Stimulated activated CD8-positive, alpha-beta memory T cell treated with anti-CD3 and anti-CD28 coated beads, Interleukin-2, amount 100 ng/mL, for 48 hours (primary cell): ENCODE measurements around the gene ASB13.

Experiments
- DNase-seq, 2 donors: peaks; one replicate each; pipeline ENCODE4 v3.0.0-alpha.2; 2020; ENCODE audit warnings: low read depth in 2 of 2

ASB13 gene

GRCh38 chr10:5666008-5666840 is at the start of gene ASB13:
ASB13 (minus strand) TSS chr10:5666595; CDS start chr10:5666551, 44 bp downstream.
- peak; percentile 27 to 28 for DNase-seq

DNA sequence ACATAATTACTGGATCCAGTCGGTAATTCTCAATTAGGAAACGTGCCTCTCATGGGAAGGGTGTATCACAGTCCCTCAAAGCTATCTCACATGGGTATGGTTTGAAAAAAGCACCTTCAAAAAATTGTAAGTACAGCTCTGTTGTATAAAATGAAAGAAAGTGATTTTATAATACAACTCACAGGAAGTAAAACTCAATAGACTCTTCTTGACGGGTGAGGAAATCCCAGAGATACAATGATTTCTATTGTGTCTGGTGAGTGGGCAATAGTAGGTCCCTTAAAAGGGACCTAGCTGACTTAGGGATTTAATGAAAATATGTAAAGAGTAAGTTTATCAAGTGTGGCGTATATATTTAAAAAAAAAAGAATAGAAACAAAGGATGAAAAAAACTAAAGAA is 45.2 kb upstream of the ASB13 start:
- DNase-seq: no peak

DNA sequence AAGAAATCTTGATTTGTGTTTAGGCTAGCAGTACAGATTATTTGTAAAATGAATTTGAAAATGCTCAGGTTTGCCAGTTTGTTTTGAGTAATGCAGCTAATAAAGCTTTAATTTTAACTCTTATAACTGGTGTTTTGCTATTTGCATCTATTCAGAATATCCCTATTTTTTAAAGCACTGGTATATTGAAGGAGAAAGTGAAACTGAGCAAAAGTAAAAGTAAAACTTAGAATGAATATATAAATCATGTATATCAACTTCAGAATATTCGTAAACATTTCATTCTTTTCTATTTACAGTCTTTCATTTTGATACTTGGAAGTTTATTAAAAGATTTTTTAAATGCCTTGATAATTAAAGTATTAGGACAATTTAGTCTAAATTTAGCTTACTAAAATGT is 44.5 kb upstream of the ASB13 start:
- no peak for DNase-seq

- no peak for DNase-seq
Observed at GRCh38 chr10:5709865-5710264, 43.5 kb upstream of the ASB13 start.

GRCh38 chr10:5708356-5708755 is 42.0 kb upstream of the ASB13 start:
- DNase-seq: no peak

- DNase-seq: no peak
Observed at GRCh38 chr10:5698062-5698461, 31.7 kb upstream of the ASB13 start.

GRCh38 chr10:5697342-5697741 is 30.9 kb upstream of the ASB13 start:
- no peak for DNase-seq

GRCh38 chr10:5694573-5694972 is 28.2 kb upstream of the ASB13 start:
- DNase-seq: no peak

DNA sequence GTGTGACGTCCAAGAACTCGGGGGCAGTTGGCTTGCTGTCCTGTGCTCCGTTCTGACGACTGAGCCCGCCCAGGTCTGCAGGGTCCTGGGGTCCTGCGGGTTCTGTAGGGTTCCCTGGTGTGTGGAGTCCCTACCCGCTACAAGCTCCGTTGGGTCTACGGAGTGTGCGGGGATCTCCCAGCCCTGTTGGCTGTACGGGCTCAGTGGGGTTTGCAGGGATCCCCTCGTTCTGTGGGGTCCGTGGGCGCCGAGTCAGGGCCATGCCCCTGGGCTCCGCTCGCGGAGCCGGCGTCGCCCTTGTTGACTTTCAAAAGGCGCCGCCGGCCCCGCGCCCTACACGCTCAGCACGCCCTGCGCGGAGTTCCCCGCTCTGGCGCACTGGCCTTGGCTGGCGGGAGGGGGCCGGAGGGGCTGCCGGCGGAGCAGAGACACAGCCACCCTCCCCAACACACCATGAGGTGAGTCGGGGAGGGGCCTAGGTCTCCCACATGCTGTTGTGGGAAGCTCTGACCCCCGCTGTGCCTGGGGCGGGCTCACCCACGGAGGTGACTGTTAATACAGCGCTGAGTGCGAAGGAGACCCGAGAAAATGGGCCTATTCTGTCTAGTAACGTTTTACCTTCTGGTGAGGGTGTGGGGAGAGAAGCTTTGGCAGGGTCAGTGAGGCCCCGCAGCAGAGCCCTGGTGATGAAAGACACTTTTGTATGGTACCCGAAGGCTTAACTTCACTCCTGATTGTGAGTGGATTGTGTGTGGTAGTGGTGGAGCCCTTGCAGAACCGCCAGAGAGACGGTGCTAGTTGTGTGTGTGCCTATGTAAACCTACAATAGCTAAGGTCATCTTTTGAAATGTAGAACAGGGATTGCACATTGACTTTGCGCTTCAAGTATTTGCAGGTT is 26.3 kb upstream of the ASB13 start:
- peak; percentile 51 to 60 for DNase-seq

GRCh38 chr10:5691786-5692185 is 25.4 kb upstream of the ASB13 start:
- no peak for DNase-seq

- no peak for DNase-seq
Observed at GRCh38 chr10:5688587-5688986, 22.2 kb upstream of the ASB13 start.

GRCh38 chr10:5685764-5686240 is 19.4 kb upstream of the ASB13 start:
- DNase-seq: no peak

DNA sequence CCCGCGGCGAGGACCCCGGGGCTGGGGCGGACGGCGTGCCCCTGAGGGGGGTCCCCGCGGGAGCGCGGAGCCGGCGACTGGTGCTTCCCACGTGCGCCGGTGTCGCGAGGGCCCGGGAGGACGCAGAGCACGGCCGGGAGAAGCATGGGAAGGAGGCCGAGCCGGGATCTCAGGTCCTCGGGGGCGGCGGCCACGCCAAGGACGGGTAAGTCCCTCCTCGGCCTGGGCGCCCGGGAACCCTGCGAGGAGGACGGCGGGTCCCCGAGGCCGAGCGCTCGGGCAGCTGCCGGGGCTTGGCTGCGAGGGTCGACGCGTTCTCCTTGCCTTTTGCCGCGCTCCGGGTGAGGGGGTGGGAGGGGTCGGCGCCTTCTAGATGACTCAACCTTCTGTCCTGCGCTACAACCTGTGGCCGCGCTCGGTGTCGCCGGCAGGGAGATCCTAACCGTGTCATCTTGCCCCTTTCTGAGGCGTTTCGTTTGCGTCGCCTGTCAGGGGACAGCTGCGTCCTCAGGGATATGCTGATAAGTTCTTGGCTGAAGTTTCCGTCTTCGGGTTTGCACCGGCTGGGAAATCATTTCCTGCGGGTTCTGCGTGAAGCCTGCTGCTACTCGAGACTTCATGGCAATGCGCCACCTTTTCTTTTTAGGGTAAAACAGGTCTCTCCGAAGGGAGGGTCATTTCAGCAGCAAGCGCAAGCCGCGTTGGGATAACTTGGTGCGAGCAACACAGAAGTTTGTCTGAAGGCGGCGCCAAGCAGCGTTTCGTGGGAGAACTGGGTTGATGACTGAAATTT is 18.8 kb upstream of the ASB13 start:
- peak; percentile 58 to 63 for DNase-seq

DNA sequence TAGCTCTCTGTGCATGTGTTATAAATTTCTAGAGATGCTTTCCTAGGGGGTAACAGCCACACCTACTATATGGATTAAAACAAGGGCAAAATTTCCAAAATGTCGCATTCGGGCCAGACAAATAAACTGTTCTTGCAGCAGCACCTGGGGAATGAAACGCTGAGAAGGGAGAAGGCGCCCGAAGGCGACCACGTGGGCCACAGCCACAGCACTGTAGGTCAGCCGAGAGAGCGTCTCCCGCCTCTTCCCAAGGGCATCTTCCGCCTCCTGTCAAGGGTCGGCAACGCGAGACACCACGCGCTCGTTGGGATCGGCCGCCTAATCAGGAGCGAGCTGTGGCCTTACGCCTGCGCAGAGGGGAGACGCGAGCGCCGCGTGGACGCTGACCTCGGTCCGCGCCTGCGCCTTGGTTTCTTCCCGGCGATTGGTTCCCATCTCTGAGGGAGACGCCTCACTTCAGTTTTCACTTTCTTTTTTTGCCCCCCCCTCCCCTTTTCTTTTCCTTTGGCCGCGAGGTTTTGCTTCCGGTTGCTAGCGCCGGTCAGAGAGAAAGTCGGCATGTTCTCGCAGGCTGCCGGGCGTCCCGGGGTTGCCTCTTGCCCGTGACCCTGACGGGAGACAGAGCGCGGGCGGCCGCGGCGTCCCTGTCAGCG is 18.0 kb upstream of the ASB13 start, which contains the start of gene TASOR2:
Gene TASOR2 (plus strand): TSS at position 521 of the 653 bp plus-strand sequence. CDS start 35,805 bp downstream, outside the sequence.
- peak; percentile 97 for DNase-seq

DNA sequence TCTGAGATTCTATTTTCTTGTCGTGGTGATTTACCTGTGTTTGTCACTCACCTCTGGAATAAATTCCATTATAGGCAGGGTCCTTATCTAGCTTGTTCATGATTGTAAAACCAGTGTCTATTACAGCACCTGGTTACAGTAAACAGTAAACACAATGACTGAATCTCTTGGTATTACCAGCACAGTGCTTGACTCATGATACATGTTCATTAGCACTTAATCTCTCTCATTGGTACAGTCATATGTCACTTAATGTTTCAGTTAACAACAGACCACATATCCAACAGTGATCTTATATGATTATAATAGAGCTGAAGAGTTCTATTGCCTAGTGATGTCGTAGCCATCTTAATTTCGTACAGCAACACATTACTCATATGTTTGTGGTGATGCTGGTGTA is 16.7 kb upstream of the ASB13 start:
- DNase-seq: no peak

GRCh38 chr10:5681930-5682329 is 15.5 kb upstream of the ASB13 start:
- DNase-seq: no peak

DNA sequence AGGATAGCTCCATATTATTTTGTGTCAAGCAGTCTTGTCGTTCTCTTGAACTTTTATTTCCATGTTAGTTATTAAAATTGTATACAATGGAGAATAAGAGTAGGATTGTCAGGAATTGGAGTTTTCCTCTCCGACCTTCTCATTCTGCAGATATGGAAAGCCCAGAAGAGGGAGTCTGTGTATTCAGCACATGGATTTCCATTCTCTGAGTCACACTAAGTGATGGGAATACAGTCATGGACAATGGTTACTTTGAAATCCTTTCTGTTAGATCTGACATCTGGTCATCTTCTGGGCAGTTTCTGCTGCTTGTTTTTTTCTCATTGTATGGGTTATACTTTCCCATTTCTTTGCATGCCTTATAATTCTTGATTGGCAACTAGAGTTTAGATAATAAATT is 13.2 kb upstream of the ASB13 start:
- no peak for DNase-seq

DNA sequence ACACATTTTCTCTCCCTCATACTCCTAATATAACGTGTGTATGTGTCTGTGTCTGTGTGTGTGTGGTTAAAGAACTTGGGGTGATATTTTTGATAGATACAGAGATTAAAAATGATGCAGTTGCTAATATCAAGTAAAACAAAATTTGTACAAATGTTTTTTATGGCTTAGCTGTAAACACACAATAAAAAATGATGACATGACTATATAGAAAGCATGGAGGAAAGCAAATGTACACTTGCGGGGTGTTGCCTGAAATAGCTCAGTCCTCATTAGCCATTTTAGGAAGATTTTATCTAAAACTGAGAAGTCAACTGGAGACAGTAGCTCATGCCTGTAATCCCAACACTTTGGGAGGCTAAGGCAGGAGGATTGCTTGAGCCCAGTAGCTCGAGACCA is 12.6 kb upstream of the ASB13 start:
- DNase-seq: no peak

DNA sequence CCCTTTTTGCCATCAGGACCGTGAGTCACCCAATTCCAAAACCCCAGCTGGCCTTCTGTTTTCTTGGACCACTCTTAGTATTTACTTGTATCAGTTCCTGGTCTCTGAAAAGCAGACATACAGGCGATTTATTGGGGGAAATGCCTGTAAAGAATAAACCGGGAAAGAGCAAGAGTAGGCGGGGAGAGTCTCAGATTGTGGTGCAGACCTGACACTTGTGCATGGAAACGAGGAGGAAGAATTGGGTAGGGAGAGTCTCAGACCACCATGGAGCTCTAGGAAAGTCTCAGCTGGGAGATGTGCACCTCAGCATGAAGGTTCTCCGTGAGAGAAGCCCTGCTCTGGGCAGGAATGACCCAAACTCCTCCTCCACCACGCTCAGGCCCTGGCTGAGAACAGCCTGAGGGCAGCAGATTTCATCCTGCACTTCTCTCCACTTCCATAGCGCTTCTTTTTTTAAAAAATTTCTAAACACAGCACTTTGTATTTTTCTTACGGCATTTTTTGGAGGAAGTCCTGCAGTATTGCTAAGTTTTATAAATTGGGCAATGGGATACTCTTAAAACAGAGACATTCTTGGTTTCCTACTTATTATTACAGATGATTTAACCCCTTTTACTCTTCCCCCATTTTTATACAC is 12.1 kb upstream of the ASB13 start:
- no peak for DNase-seq

DNA sequence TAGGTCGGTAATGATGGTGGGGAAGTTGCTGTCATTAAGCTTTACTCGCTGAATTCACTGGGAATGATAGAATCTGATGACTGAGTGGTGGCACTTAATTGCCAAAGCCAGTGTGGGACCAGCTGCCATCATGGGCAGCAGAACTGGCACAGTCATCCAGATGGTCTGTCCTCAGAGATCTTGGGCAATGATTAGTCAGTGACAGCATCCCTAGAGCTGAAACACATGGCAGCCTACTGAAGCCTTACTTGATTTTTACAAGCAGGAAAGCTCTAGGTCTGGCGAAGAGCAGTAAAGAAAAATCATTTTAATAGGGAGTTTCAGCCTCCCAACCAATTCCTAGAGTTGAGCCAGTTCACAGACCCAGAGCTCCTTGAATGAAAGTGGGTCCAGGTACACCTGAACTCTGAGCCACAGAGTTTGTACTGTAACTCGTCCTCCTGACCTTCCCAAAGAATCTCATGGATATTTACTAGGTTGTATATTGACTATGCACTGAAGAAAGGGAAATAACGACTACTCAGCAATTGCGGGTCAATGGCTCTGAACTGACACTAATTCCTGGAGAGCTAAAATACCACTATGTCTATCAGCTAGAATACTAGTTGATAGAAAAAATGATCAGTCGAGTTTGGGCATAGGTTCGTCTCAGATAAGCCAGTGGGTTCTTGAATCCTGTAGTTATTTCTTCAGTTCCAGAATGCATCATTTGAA is 4.4 kb upstream of the ASB13 start:
- DNase-seq: no peak
